Gastroesophageal sphincter (tissue), 3 donors: Measurements from ENCODE around the gene APELA.

Source experiments
- POLR2A ChIP-seq, 2 donors: fragments of 450-650 bp; IDR thresholded peaks; one replicate each; pipeline ENCODE4 v1.6.1; 2017; ENCODE audit warnings: antibody characterized with exemption in 2 of 2, mild to moderate bottlenecking in 2 of 2, moderate library complexity in 1 of 2
- TF ChIP-seq, protein P1 (sequence below), 4 experiments: fragments of 200-600 bp in 2 of 4; fragments of 450-650 bp in 2 of 4; sonication (generic) in 1 of 4; IDR thresholded peaks; one replicate each; pipeline ENCODE4 v1.5.1; 2017 to 2019; ENCODE audit warnings: antibody characterized with exemption in 4 of 4, mild to moderate bottlenecking in 2 of 4, moderate library complexity in 2 of 4

DNA sequence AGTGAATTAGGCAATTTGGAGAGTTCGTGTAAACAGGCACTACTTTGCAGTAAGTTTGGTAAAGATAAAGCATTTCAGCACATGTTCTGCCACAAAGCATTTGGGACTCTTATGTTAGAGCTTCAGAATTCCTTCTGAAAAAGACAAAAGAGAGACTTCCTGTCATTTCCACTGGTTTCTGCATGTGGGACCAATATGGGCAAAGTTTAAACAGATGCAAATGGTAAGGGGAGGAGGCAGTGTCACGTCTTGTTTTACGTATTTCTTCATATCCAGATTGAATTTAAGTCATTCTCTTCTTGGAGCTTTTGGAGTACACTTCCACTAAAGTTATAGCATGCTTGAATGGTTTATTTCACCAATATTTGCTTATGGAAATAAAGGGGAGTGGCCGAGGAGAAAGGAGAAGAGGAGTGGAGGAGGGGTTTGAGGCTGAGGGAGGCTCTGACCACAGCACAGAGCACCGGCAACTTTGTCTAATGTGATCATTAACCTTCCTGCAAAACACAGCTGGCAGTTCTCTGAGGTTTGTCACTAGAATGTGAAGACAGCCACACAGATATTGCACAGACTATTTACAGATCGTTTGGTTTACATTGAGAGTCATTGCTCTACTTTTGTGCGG is at the start of gene APELA:
- TF ChIP-seq, protein P1, sequence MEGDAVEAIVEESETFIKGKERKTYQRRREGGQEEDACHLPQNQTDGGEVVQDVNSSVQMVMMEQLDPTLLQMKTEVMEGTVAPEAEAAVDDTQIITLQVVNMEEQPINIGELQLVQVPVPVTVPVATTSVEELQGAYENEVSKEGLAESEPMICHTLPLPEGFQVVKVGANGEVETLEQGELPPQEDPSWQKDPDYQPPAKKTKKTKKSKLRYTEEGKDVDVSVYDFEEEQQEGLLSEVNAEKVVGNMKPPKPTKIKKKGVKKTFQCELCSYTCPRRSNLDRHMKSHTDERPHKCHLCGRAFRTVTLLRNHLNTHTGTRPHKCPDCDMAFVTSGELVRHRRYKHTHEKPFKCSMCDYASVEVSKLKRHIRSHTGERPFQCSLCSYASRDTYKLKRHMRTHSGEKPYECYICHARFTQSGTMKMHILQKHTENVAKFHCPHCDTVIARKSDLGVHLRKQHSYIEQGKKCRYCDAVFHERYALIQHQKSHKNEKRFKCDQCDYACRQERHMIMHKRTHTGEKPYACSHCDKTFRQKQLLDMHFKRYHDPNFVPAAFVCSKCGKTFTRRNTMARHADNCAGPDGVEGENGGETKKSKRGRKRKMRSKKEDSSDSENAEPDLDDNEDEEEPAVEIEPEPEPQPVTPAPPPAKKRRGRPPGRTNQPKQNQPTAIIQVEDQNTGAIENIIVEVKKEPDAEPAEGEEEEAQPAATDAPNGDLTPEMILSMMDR (IDR thresholded peaks at IDR 0.05) = no peak
- no peak for TF ChIP-seq POLR2A (IDR thresholded peaks at IDR 0.05)
